ENCODE data around the gene ZBTB38.

ZBTB38 gene

DNA sequence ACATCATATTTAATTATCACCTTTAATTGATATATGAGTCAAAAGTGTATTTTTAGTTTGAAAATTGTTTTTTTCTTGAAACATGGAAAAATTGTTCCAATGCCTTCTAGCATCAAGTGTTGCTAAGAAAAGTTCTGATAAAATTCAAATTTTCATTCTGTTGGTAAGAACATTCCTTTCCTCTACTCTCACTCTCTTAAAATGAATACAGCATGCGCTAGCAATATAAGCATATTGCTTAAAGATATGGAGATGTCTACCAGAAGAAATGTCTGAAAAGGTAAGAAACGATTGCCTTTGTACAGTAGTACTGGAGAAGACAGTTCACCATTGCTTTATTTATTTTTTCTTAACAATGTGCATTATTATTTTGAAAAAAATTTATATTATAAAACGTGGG lies 17.6 kb upstream of the ZBTB38 start:
- H3K4me1 ChIP-seq (ENCODE audit: control insufficient read depth, insufficient read depth, low read length), result no peaks in the 10 kb centered on the region; the same call in 1 of the 2 replicates
- H3K36me3 ChIP-seq (ENCODE audit: control insufficient read depth, insufficient read depth, low read length), result no peaks in the 10 kb centered on the region
- WGBS (ENCODE audit: insufficient coverage, insufficient read length), result no CpG with 5 or more reads among the region's 3 CpGs
- H3K27ac ChIP-seq (ENCODE audit: low read length), result no peak overlapping the region
- H3K4me3 ChIP-seq (ENCODE audit: low read length), result no peak overlapping the region
- DNase-seq (ENCODE audit: low read depth, low spot score), result no peak
- no peaks in the 10 kb centered on the region for H3K27me3 ChIP-seq (ENCODE audit: control insufficient read depth, insufficient read depth, low read length)
- H3K9me3 ChIP-seq (ENCODE audit: control insufficient read depth, insufficient read depth, low read length), result no peaks in the 10 kb centered on the region

DNA sequence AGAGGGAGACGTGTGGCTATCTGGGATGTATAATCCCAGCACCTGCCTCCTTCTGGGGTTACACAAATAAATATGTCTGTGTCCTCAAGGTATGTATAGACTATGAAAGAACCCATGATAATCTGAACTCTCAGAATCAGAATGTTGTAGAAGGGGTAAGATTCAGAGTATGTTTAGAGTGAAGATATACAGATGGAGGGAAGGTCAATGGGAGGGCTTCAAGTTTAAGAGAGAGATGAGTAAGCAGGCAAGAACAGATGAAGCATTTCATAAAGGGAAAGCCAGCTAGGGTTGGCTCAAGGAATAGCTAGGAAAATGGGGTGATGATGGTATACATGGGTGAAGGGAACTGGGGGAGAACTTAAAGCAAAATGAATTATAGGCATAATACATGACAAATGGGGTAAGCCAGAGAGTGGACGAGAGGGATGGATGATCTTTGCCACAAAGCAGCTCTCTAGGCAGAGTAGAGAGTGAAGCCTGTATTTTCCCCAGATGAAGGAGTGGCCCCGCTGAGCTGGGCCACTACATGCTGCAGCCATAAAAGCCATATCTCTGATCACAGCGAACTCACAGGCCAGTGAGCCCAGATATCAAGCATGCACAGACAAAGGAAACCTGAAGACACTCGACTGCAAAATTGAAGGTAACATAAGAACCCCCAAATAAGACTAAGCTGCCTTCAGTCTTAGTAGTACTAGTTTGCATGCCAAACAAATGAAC lies 15.9 kb upstream of the ZBTB38 start:
- DNase-seq (ENCODE audit: low read depth, low spot score), result no peak
- Histone ChIP-seq H3K27ac (ENCODE audit: low read length) (no peak overlapping the region), H3K36me3 (ENCODE audit: control insufficient read depth, insufficient read depth, low read length) (no peaks in the 10 kb centered on the region), H3K9me3 (ENCODE audit: control insufficient read depth, insufficient read depth, low read length) (no peaks in the 10 kb centered on the region), H3K27me3 (ENCODE audit: control insufficient read depth, insufficient read depth, low read length) (no peaks in the 10 kb centered on the region), H3K4me1 (ENCODE audit: control insufficient read depth, insufficient read depth, low read length) (no peaks in the 10 kb centered on the region; the same call in 1 of the 2 replicates), H3K4me3 (ENCODE audit: low read length) (no peak overlapping the region)
- WGBS (ENCODE audit: insufficient coverage, insufficient read length), result no CpG with 5 or more reads among the region's 5 CpGs

DNA sequence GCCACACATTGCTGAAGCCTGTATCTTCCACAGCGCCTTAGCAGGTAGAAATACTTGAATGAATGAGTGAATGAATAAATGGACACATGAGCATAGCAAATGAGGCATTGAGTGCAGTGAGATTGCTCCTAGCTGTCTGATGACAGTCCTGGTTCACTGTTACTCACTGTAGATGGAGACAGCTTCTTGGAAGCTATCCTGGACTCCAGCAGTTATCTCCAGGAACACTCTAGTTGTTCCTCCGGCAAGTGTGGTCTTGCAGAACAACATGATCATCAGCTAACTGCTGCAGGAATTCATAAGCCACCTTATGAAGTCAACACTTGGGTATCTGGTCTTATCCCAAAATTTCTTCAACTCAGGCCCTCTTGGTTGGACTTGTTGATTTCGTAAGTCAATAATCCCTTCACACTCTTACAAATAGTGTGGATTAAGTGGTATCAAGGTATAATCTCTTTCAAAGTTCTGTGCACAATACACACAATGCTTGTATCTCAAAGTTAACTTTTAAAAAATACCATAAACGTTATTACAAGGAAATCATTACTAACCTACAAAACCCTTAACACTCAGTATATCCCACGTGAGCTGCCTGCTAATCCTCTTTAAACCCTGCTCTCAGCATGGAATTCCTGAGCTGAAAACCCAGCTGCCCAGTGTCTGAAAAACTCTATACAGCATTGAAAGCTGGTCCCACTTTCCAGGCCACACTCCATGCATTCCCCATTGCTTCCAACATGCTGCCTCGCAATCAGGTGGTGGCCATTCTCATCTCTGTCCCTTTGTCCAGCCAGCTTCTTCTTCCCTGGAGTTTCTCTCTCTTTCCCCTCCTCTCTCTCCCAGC lies 14.4 kb upstream of the ZBTB38 start:
- WGBS (ENCODE audit: insufficient coverage, insufficient read length), result 100% methylated on average over 2 of the region's 6 CpGs
- no peak for DNase-seq (ENCODE audit: low read depth, low spot score)
- no peaks in the 10 kb centered on the region for H3K27me3 ChIP-seq (ENCODE audit: control insufficient read depth, insufficient read depth, low read length)
- H3K27ac ChIP-seq (ENCODE audit: low read length), result no peak overlapping the region
- H3K4me1 ChIP-seq (ENCODE audit: control insufficient read depth, insufficient read depth, low read length), result no peaks in the 10 kb centered on the region
- H3K9me3 ChIP-seq (ENCODE audit: control insufficient read depth, insufficient read depth, low read length), result no peaks in the 10 kb centered on the region
- H3K4me3 ChIP-seq (ENCODE audit: low read length), result no peak overlapping the region
- H3K36me3 ChIP-seq (ENCODE audit: control insufficient read depth, insufficient read depth, low read length), result no peaks in the 10 kb centered on the region

DNA sequence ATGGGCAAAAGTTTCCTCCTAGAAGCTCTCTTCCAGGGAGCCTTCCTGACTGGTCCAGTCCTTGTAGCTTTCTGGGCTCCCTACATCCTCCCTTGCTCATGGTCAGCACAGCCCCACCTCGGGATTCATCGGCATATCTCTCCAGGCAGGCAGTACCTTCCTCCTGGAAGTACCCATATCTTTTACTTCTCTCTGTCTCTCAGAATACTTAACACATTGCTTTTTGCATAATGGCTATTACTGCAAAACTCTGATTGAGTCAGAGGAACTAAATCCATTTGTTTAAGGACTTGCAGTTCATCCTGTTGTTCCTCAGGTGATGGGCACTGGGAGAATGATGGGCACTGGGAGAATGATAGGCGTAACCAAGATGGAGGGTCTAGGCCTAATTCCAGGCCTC lies 13.8 kb upstream of the ZBTB38 start:
- Histone ChIP-seq H3K27ac (ENCODE audit: low read length) (no peak overlapping the region), H3K4me3 (ENCODE audit: low read length) (no peak overlapping the region), H3K36me3 (ENCODE audit: control insufficient read depth, insufficient read depth, low read length) (no peaks in the 10 kb centered on the region), H3K27me3 (ENCODE audit: control insufficient read depth, insufficient read depth, low read length) (no peaks in the 10 kb centered on the region), H3K9me3 (ENCODE audit: control insufficient read depth, insufficient read depth, low read length) (no peaks in the 10 kb centered on the region), H3K4me1 (ENCODE audit: control insufficient read depth, insufficient read depth, low read length) (no peaks in the 10 kb centered on the region)
- no peak for DNase-seq (ENCODE audit: low read depth, low spot score)
- no CpG with 5 or more reads among the region's 3 CpGs for WGBS (ENCODE audit: insufficient coverage, insufficient read length)

DNA sequence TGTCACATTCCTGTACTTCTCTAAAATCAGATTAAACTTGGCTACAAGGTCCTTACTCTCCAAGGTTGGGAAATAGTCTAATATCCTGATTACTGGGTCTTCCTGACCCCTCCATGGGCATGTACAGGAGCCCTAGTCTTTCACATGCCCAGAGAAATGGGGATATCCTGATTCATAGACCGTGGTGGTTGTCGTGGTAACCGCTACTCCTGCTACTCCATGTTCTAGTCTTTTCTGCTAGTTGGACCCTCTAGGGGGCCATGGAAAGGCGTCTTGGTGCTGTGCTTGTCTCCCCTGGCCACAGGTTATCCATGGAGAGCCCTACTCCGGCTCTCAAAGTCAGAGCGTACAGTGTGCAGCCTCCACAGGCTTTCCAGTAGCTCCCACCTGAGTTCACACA lies 13.1 kb upstream of the ZBTB38 start:
- Histone ChIP-seq H3K36me3 (ENCODE audit: control insufficient read depth, insufficient read depth, low read length) (no peaks in the 10 kb centered on the region), H3K9me3 (ENCODE audit: control insufficient read depth, insufficient read depth, low read length) (no peaks in the 10 kb centered on the region), H3K27ac (ENCODE audit: low read length) (no peak overlapping the region), H3K4me1 (ENCODE audit: control insufficient read depth, insufficient read depth, low read length) (no peaks in the 10 kb centered on the region), H3K4me3 (ENCODE audit: low read length) (no peak overlapping the region), H3K27me3 (ENCODE audit: control insufficient read depth, insufficient read depth, low read length) (no peaks in the 10 kb centered on the region)
- no CpG with 5 or more reads among the region's 6 CpGs for WGBS (ENCODE audit: insufficient coverage, insufficient read length)
- no peak for DNase-seq (ENCODE audit: low read depth, low spot score)

DNA sequence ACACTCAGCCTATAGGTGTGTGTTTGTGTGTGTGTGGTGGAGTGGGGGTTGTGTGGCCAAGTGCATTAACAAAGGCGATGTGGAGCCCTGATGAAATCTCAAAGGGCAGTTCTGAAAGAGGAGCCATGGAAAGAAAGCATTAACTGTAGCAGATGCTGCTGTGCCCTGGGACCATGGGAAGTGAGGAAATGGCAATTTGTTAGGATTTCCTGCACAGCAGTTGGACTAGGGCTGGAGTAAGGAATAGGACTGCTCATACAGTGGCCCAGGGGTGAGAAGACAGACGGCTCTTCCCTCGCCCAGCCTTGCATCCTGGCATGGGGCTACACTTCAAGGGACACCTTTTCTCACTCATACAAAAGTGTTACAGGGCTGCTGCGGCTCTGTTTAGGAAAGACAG lies 12.3 kb upstream of the ZBTB38 start:
- no peaks in the 10 kb centered on the region for H3K36me3 ChIP-seq (ENCODE audit: control insufficient read depth, insufficient read depth, low read length)
- no CpG with 5 or more reads among the region's 4 CpGs for WGBS (ENCODE audit: insufficient coverage, insufficient read length)
- no peak for DNase-seq (ENCODE audit: low read depth, low spot score)

DNA sequence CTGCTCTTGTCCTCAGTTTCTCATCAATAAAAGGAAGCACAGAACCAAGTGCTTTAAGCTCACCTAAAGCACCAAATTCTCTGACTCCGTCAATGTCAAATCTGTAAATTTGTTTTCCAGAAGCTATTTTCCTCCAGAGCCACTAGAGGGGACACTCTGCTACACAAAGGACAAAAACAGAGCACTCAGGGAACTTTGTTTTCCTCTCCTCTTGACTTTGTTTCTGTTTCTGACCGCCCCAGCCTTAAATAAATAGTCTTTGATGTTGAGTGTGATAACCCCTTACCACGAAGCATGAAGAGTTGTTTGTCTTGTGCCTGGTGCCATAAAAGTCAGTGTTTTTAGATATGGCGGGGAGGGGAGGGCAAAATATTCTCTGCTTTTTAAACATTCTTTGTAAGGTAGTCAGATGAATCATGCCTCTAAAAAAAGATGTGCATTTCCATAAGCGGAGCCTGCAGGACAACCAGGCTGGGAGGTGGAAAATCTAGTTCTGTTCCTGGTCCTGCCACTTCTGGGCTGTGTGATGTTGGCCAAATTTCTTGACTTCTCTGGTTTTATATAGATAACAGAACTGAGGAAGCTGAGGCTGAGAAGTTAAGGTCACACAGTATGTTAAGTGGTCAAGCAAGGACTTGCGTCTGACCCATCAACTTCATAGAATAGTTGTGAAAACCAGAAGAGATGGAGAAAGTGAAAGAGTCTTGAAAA lies 7.3 kb upstream of the ZBTB38 start:
- no peaks in the 10 kb centered on the region for H3K9me3 ChIP-seq (ENCODE audit: control insufficient read depth, insufficient read depth, low read length)
- H3K36me3 ChIP-seq (ENCODE audit: control insufficient read depth, insufficient read depth, low read length), result no peaks in the 10 kb centered on the region
- no peak overlapping the region for H3K27ac ChIP-seq (ENCODE audit: low read length)
- no peaks in the 10 kb centered on the region for H3K4me1 ChIP-seq (ENCODE audit: control insufficient read depth, insufficient read depth, low read length)
- WGBS (ENCODE audit: insufficient coverage, insufficient read length), result no CpG with 5 or more reads among the region's 6 CpGs
- H3K27me3 ChIP-seq (ENCODE audit: control insufficient read depth, insufficient read depth, low read length), result no peaks in the 10 kb centered on the region
- DNase-seq (ENCODE audit: low read depth, low spot score), result no peak
- no peak overlapping the region for H3K4me3 ChIP-seq (ENCODE audit: low read length)

More for the DNA sequence above, 12.3 kb upstream of the ZBTB38 start:
- Histone ChIP-seq H3K4me1 (ENCODE audit: control insufficient read depth, insufficient read depth, low read length) (no peaks in the 10 kb centered on the region), H3K27me3 (ENCODE audit: control insufficient read depth, insufficient read depth, low read length) (no peaks in the 10 kb centered on the region), H3K4me3 (ENCODE audit: low read length) (no peak overlapping the region), H3K27ac (ENCODE audit: low read length) (no peak overlapping the region), H3K9me3 (ENCODE audit: control insufficient read depth, insufficient read depth, low read length) (no peaks in the 10 kb centered on the region)

DNA sequence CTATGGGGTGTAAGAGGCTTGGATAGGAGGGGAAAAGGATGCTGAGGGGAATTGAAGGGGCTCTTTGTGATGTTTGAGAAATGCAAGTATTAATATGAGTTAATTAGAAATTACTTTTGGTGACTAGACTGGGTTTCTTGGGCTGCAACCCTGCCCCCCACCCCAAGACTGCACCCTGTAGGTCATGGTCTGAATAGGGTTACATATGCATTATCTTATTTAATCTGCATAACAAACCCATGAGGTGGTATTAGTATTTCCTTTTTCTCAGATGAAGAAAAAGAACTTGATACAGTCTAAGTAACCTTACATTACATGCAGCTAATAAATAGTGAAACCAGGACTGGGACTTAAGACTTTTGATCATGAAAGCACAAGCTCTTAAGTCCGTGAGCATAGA lies 5.6 kb upstream of the ZBTB38 start:
- no CpG with 5 or more reads among the region's 1 CpG for WGBS (ENCODE audit: insufficient coverage, insufficient read length)
- peaks cover 2% of the 10 kb centered on the region; the same call in 1 of the 2 replicates for H3K4me1 ChIP-seq (ENCODE audit: control insufficient read depth, insufficient read depth, low read length)
- DNase-seq (ENCODE audit: low read depth, low spot score), result no peak
- no peaks in the 10 kb centered on the region for H3K27me3 ChIP-seq (ENCODE audit: control insufficient read depth, insufficient read depth, low read length)
- H3K4me3 ChIP-seq (ENCODE audit: low read length), result no peak overlapping the region
- H3K36me3 ChIP-seq (ENCODE audit: control insufficient read depth, insufficient read depth, low read length), result no peaks in the 10 kb centered on the region
- H3K9me3 ChIP-seq (ENCODE audit: control insufficient read depth, insufficient read depth, low read length), result no peaks in the 10 kb centered on the region
- H3K27ac ChIP-seq (ENCODE audit: low read length), result no peak overlapping the region

DNA sequence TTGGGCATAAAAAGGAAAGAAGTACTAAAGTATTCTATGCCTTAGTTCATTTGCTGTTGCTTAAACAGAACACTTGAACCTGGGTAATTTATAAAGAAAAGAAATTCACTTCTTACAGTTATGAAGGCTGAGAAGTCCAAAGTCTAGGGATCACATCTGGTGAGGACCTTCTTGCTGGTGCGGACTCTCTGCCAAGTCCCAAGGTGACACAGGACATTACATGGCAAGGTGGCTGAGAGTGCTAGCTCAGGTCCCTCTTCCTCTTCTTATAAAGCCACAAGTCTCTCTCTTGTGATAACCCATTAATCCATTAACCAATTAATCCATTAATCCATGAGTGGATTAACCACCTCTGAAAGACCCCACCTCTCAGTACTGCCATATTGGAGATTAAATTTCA lies 3.1 kb upstream of the ZBTB38 start:
- H3K4me3 ChIP-seq (ENCODE audit: low read length), result no peak overlapping the region
- no peaks in the 10 kb centered on the region for H3K36me3 ChIP-seq (ENCODE audit: control insufficient read depth, insufficient read depth, low read length)
- H3K4me1 ChIP-seq (ENCODE audit: control insufficient read depth, insufficient read depth, low read length), result peaks cover 2% of the 10 kb centered on the region; the same call in 1 of the 2 replicates
- H3K9me3 ChIP-seq (ENCODE audit: control insufficient read depth, insufficient read depth, low read length), result no peaks in the 10 kb centered on the region
- H3K27me3 ChIP-seq (ENCODE audit: control insufficient read depth, insufficient read depth, low read length), result no peaks in the 10 kb centered on the region
- no peak overlapping the region for H3K27ac ChIP-seq (ENCODE audit: low read length)
- WGBS (ENCODE audit: insufficient coverage, insufficient read length), result no CpG with 5 or more reads among the region's 1 CpG
- no peak for DNase-seq (ENCODE audit: low read depth, low spot score)

DNA sequence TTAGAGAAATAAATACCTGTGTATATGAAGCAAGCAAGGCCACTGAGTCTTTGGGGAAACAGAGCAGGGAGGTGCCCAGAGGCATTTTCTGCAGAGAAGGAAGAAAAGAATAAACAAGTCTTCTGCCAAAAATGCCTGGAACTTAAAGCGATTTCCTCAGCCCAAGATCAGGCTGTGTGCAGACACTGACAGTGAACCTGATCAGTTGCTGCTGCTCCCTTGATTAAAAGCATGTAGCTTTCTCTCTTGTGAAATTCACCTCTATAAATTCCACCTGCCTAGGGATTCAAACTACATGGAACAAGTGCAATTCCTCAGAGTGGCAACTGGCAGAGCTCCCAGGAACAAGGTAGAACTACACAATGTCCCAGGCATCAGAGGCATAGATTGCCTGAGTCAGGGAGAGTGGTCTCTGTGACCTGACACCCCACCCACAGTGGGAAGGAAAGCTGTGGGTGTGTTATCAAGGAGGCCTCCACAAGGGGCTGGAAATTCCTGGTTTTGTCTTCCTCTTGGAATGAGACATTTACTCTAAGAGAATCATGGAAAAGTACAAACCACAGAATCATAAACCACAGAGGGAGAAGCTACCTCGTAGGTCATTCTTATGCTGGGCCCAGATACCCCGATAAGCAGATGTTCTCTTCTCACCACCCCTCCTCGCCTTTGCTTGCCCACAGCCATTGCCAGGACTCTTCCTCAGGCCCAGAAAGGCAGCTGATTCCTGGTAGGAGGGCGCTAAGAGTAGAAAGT lies 1.8 kb upstream of the ZBTB38 start:
- H3K27ac ChIP-seq (ENCODE audit: low read length), result no peak overlapping the region

More for the DNA sequence above, 1.8 kb upstream of the ZBTB38 start:
- no peak for DNase-seq (ENCODE audit: low read depth, low spot score)
- no peaks in the 10 kb centered on the region for H3K27me3 ChIP-seq (ENCODE audit: control insufficient read depth, insufficient read depth, low read length)
- H3K4me1 ChIP-seq (ENCODE audit: control insufficient read depth, insufficient read depth, low read length), result peaks cover 2% of the 10 kb centered on the region; the same call in 1 of the 2 replicates
- H3K9me3 ChIP-seq (ENCODE audit: control insufficient read depth, insufficient read depth, low read length), result no peaks in the 10 kb centered on the region
- no peaks in the 10 kb centered on the region for H3K36me3 ChIP-seq (ENCODE audit: control insufficient read depth, insufficient read depth, low read length)
- H3K4me3 ChIP-seq (ENCODE audit: low read length), result no peak overlapping the region
- no CpG with 5 or more reads among the region's 5 CpGs for WGBS (ENCODE audit: insufficient coverage, insufficient read length)
